Left hindlimb (tissue), 1 donor: Measurements from ENCODE around the gene SGCD.

Experiments used
- DNase-seq: peaks from one replicate; pipeline ENCODE4 v3.0.0-alpha.2; 2018

Gene SGCD

GRCh38 chr5:156522651-156523529 is 195.9 kb downstream of the SGCD start:
- no peak for DNase-seq

DNA sequence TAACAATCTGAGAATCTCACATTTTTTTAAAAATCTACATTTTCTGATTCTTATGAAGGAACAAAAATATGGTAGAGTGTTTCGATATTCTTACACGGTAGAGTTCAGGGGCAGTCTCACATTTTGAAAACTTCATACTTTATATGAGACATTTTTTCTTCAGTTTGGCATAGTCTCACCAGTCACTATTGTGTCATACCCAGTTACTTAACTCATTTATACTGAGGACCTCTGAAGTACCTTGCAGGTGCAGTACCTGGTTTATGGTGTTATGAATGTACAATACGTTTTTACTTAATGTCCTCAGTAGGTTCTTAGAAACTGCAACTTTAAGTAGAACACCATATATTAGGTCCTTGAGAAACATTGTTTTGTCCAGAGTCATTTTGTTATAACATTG is 196.6 kb downstream of the SGCD start:
- DNase-seq, result no peak

GRCh38 chr5:156526081-156526925 is 199.3 kb downstream of the SGCD start:
- DNase-seq, result peak; percentile 37

GRCh38 chr5:156527611-156528010 is 200.6 kb downstream of the SGCD start:
- DNase-seq, result no peak

DNA sequence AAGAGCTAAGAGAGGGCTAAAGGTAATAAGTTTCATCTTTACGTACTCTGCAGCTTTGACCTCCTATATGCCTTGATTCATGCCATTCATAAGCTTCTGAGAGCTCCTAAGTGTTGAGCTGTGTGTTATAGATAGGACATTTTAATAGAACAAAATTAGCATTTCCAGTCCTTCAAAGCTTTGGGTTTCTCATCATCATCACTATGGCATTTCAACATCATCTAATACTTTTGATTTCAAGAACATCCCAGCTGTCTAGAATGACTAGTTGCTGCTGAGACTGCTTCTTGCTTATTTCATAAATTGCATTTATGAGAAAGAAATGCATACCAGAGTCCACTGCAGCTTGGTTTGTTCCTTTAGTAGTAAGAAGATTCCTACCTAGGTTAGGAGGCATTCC is 201.7 kb downstream of the SGCD start:
- DNase-seq, result no peak

GRCh38 chr5:156529892-156530291 is 202.9 kb downstream of the SGCD start:
- DNase-seq, result no peak

DNA sequence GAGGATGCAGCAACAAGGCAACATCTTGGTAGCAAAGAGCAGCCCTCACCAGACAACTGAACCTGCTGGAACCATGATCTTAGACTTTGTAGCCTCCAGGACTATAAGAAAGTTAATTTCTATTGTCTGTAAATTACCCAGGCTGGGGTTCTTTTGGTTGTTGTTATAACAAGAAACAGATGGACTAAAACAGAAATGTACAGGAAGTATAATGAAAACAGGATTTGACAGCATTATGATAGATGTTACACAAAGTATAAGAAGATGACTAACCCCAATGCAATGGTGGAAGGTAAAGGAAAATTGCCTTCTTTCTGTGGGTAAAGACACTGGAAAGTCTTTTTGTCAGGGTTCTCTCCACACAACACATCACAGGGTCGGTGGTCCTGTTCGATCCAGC is 204.2 kb downstream of the SGCD start:
- no peak for DNase-seq

GRCh38 chr5:156532921-156533320 is 206.0 kb downstream of the SGCD start:
- DNase-seq, result no peak

DNA sequence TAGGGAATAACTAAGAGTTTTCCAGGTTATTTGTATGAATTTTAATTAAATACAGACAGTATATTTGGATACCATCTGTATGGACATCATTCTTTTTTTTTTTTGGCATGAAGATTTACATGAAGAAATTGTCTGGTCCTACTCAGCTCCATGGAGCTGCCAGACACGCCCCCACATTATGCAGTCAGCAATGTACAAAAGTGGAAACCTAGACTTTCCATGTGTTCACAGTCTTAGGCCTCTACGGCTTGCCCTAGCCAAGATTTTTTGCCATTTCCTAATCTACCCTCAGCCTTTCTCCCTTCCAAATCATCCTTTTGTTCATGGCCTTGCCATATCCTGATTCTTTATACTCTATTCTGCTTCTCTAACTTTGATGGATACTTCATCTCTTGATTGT is 207.1 kb downstream of the SGCD start:
- DNase-seq, result no peak

GRCh38 chr5:156534906-156535485 is 208.0 kb downstream of the SGCD start:
- DNase-seq, result no peak

GRCh38 chr5:156540491-156540890 is 213.5 kb downstream of the SGCD start:
- DNase-seq, result no peak

GRCh38 chr5:156541582-156541981 is 214.6 kb downstream of the SGCD start:
- no peak for DNase-seq

DNA sequence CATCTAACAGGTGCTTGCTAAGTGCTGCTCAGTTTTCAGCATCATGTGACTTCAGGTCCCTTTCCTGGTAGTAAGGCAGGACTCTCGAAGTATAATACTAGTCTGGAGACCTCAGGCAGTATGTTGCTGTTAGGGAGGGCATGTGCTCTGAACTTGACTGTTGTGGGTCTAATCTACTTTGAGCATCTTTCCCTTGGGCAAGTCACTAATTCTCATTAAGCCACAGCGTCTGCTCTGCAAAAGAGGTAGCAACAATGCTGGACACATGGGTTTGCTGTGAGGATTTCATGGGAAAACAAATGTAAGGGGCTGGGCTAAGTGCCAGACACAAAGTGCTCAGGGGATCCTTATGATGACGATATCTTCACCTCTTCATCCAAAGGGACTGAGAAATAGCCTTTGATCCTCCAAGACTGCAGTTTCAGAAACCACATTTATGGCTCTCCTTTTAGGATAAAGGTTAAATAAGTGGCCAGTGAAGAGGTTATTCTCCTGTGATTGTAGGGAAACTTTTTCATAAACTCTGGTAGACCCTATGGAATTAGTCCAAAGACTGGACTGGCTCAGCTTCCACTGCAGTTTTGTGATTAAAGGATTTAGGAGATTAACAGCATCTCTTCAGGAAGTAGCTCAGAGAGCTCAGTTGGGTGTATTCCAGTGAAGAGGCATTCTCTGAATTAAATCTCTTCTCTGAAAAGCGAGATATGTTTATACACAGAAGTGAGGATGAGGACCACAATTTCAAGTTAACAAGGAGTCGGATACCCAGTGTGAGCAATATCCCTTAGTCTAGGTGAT is 216.6 kb downstream of the SGCD start:
- DNase-seq, result no peak

- DNase-seq, result no peak
These were observed 225.9 kb downstream of the SGCD start for GRCh38 chr5:156552855-156553358.

GRCh38 chr5:156556666-156557406 is 229.9 kb downstream of the SGCD start:
- DNase-seq, result no peak

DNA sequence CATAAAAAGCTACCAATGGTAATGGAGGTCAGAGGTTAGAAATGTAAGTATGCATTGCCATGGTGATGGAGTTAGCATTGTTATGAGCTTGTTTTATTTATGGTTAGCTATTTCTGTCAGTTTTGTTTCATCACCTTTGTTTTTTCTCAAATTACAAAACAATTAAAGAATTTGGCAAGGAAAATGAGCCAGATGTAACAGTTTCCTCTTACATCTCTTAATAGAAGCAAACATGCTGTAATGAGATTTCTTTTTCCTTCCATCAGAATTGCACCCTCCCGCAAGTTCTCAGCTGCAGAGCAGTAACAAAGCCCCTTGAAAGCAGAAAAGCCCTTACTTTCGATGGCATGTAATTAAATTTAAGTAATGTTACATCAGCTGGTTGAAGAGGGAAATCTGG is 233.0 kb downstream of the SGCD start:
- no peak for DNase-seq

DNA sequence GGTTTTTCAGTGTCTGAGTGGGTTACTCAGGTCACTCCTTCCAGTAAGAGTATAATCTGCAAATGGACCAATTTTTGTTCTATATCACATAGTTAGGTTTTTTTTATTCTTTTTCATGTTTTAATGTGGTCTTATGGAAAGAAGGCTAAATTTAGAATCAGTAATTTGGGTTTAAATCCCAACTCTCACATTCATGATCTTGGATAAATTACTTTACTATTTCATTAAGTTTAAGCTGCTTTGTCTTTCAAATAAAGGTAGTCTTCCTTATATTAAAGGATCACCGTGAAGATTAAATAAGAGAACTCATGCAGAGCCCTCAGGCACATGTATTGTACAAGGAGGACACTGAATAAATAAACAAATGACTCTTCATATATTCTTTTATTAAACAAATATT is 234.7 kb downstream of the SGCD start:
- no peak for DNase-seq

GRCh38 chr5:156570615-156571014 is 243.7 kb downstream of the SGCD start:
- DNase-seq, result no peak

- no peak for DNase-seq
These were observed 254.8 kb downstream of the SGCD start for GRCh38 chr5:156581725-156582124.

DNA sequence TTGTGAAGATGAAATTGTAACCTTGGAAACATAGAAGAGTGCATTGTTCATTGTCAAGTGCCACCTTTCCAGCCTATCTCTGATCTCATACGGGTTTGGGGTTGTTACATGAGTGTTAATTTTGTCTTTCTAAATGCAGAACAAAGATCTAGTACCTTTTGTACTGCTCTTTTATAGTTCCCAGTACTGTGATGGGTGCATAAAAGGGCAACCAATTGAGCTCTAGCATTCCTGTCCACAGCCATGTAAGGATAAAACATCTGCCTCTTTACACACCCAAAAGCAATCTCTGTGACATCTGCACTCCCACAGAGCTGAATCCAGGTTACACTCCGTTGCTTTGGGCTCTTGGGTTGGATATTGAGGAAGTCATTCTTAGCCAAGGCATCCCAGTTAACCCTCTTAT is 255.2 kb downstream of the SGCD start:
- no peak for DNase-seq

DNA sequence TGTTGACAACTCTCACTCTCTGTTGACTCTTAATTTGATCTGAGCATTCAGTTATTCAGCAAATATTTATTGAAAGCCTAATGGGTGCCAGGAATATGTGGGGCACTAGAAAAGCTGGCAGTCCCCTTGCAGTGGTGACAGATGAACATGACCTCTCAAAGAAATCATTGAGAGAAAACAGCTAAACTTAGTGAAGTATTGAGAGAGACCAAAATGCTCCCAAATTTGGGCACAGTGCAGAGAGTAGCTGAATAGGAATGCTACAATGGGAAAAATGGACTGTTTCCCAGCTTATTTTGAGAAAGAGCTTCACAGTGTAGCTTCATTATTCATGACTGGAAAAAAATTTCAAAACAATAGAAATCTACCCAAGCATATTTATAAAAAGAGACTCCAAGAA is 257.9 kb downstream of the SGCD start:
- DNase-seq, result no peak

GRCh38 chr5:156585999-156586398 is 259.0 kb downstream of the SGCD start:
- no peak for DNase-seq
